ENCODE measurements around the gene NSG1. TPM values are rescaled to one million over a fixed set of nuclear protein-coding genes. Genes with fewer than 3 reads are reported as not detected.

The NSG1 gene
- total RNA-seq, 1 experiment from 2014 or later = not detected

GRCh38 chr4:4388311-4388790 lies 1.4 kb downstream of the NSG1 start:
- DNase-seq (ENCODE audit: low read depth, low spot score) (no peak), ATAC-seq (no peak)
- intact Hi-C loops (cut with micrococcal nuclease; ENCODE audit: unreplicated experiment) (no loop called here), in situ Hi-C loops (cut with HindIII; ENCODE audit: low pct_unique_long_range_greater_than_20kb, low sequenced_read_pairs) (no loop called here)
- POLR2A ChIA-PET = no interaction called here
- no peaks in the 10 kb centered on the region; the same call in 1 of the 2 replicates for H3K4me1 ChIP-seq (ENCODE audit: control insufficient read depth, insufficient read depth, low read length)
- H3K9me3 ChIP-seq (ENCODE audit: control insufficient read depth, insufficient read depth, low read depth, low read length) = no peaks in the 10 kb centered on the region
- no peak overlapping the region for H3K4me3 ChIP-seq (ENCODE audit: low read depth in 2 of 2, low read length in 2 of 2)
- TF ChIP-seq TCF7L2 (IDR thresholded peaks at IDR 0.05; ENCODE audit: low read depth, low read length) = no peak
- TF ChIP-seq, protein P1, sequence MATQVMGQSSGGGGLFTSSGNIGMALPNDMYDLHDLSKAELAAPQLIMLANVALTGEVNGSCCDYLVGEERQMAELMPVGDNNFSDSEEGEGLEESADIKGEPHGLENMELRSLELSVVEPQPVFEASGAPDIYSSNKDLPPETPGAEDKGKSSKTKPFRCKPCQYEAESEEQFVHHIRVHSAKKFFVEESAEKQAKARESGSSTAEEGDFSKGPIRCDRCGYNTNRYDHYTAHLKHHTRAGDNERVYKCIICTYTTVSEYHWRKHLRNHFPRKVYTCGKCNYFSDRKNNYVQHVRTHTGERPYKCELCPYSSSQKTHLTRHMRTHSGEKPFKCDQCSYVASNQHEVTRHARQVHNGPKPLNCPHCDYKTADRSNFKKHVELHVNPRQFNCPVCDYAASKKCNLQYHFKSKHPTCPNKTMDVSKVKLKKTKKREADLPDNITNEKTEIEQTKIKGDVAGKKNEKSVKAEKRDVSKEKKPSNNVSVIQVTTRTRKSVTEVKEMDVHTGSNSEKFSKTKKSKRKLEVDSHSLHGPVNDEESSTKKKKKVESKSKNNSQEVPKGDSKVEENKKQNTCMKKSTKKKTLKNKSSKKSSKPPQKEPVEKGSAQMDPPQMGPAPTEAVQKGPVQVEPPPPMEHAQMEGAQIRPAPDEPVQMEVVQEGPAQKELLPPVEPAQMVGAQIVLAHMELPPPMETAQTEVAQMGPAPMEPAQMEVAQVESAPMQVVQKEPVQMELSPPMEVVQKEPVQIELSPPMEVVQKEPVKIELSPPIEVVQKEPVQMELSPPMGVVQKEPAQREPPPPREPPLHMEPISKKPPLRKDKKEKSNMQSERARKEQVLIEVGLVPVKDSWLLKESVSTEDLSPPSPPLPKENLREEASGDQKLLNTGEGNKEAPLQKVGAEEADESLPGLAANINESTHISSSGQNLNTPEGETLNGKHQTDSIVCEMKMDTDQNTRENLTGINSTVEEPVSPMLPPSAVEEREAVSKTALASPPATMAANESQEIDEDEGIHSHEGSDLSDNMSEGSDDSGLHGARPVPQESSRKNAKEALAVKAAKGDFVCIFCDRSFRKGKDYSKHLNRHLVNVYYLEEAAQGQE (IDR thresholded peaks at IDR 0.05; ENCODE audit: insufficient read depth in 1 of 2, low read depth in 2 of 2, low read length in 1 of 2) = no peak
- no peak for TF ChIP-seq SIN3A (IDR thresholded peaks at IDR 0.05; ENCODE audit: borderline replicate concordance, insufficient read depth, low read depth, low read length)
- no peak for TF ChIP-seq POLR2AphosphoS5 (IDR thresholded peaks at IDR 0.05; ENCODE audit: low read depth, low read length)
- TF ChIP-seq, protein P2, sequence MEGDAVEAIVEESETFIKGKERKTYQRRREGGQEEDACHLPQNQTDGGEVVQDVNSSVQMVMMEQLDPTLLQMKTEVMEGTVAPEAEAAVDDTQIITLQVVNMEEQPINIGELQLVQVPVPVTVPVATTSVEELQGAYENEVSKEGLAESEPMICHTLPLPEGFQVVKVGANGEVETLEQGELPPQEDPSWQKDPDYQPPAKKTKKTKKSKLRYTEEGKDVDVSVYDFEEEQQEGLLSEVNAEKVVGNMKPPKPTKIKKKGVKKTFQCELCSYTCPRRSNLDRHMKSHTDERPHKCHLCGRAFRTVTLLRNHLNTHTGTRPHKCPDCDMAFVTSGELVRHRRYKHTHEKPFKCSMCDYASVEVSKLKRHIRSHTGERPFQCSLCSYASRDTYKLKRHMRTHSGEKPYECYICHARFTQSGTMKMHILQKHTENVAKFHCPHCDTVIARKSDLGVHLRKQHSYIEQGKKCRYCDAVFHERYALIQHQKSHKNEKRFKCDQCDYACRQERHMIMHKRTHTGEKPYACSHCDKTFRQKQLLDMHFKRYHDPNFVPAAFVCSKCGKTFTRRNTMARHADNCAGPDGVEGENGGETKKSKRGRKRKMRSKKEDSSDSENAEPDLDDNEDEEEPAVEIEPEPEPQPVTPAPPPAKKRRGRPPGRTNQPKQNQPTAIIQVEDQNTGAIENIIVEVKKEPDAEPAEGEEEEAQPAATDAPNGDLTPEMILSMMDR (IDR thresholded peaks at IDR 0.05) = no peak
- CTCF ChIA-PET = no interaction called here
- no peak overlapping the region for H3K27ac ChIP-seq (ENCODE audit: low read length)
- H3K27me3 ChIP-seq (ENCODE audit: control insufficient read depth, insufficient read depth, low read length) = peaks cover 2% of the 10 kb centered on the region; the same call in 1 of the 2 replicates
- no TSS peak for BruUV-seq (replicated peaks)
- H3K36me3 ChIP-seq (ENCODE audit: control insufficient read depth, insufficient read depth, low read length) = no peaks in the 10 kb centered on the region

- intact Hi-C loops (cut with micrococcal nuclease; ENCODE audit: unreplicated experiment) = no loop called here
- Histone ChIP-seq H3K4me3 (ENCODE audit: low read depth in 2 of 2, low read length in 2 of 2) (no peak overlapping the region), H3K36me3 (ENCODE audit: control insufficient read depth, insufficient read depth, low read length) (no peaks in the 10 kb centered on the region), H3K27me3 (ENCODE audit: control insufficient read depth, insufficient read depth, low read length) (peaks cover 2% of the 10 kb centered on the region; the same call in 1 of the 2 replicates), H3K27ac (ENCODE audit: low read length) (no peak overlapping the region), H3K9me3 (ENCODE audit: control insufficient read depth, insufficient read depth, low read depth, low read length) (no peaks in the 10 kb centered on the region), H3K4me1 (ENCODE audit: control insufficient read depth, insufficient read depth, low read length) (no peaks in the 10 kb centered on the region; the same call in 1 of the 2 replicates)
- TF ChIP-seq SIN3A (IDR thresholded peaks at IDR 0.05; ENCODE audit: borderline replicate concordance, insufficient read depth, low read depth, low read length) = no peak
- TF ChIP-seq, protein P1 (IDR thresholded peaks at IDR 0.05; ENCODE audit: insufficient read depth in 1 of 2, low read depth in 2 of 2, low read length in 1 of 2) = no peak
- TF ChIP-seq, protein P2 (IDR thresholded peaks at IDR 0.05) = no peak
- TF ChIP-seq TCF7L2 (IDR thresholded peaks at IDR 0.05; ENCODE audit: low read depth, low read length) = no peak
- TF ChIP-seq POLR2AphosphoS5 (IDR thresholded peaks at IDR 0.05; ENCODE audit: low read depth, low read length) = no peak
- no peak for DNase-seq (ENCODE audit: low read depth, low spot score)
- in situ Hi-C loops (cut with HindIII; ENCODE audit: low pct_unique_long_range_greater_than_20kb, low sequenced_read_pairs) = no loop called here
- ChIA-PET POLR2A (no interaction called here), CTCF (no interaction called here)
- BruUV-seq (replicated peaks) = no TSS peak
- ATAC-seq = no peak
These were observed 2.1 kb downstream of the NSG1 start for GRCh38 chr4:4388836-4389575.
